CD4-positive, alpha-beta T cell treated with Interleukin-6 at 100 ng/mL for 8 hours (primary cell): Measurements from ENCODE around the gene CD274.
A peak's percentile ranks its signal among the peaks of the same experiment; 100 is the strongest.
"Not testable (repeated sequence)": the region's sequence is repeated elsewhere in the genome, so short reads cannot be mapped to it uniquely, and the experiment has no call there.

ENCODE experiments used
- DNase-seq: peaks from one replicate; pipeline ENCODE4 v3.0.0-alpha.2; 2020; ENCODE audit warnings: mixed read lengths, low spot score

Gene CD274

DNA sequence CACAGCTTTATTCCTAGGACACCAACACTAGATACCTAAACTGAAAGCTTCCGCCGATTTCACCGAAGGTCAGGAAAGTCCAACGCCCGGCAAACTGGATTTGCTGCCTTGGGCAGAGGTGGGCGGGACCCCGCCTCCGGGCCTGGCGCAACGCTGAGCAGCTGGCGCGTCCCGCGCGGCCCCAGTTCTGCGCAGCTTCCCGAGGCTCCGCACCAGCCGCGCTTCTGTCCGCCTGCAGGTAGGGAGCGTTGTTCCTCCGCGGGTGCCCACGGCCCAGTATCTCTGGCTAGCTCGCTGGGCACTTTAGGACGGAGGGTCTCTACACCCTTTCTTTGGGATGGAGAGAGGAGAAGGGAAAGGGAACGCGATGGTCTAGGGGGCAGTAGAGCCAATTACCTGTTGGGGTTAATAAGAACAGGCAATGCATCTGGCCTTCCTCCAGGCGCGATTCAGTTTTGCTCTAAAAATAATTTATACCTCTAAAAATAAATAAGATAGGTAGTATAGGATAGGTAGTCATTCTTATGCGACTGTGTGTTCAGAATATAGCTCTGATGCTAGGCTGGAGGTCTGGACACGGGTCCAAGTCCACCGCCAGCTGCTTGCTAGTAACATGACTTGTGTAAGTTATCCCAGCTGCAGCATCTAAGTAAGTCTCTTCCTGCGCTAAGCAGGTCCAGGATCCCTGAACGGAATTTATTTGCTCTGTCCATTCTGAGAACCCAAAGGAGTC is at the start of gene CD274:
Gene CD274 (plus strand): TSS at position 184 of the 733 bp plus-strand sequence. CDS start 5,572 bp downstream, outside the sequence.
- DNase-seq, result peak; percentile 75

DNA sequence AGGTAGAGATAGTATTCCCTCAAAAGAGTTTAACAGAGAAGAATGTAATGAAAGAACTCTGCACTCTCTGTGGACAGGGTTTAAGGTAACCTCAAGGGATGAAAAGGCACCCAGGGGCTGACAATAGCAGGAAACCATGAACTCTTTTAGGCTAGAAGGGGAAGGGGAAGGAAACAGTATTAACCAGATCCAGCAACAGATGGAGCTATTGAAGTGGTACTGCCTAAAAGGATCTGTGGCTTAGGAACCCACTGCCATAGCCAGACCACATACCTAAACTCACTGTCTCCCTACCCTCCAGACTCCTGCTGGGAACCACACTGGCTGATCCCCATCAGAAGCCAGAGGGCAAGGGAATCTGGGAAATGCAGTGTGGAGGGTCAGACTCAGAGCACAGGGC is 48.1 kb upstream of the CD274 start:
- DNase-seq, result no peak

DNA sequence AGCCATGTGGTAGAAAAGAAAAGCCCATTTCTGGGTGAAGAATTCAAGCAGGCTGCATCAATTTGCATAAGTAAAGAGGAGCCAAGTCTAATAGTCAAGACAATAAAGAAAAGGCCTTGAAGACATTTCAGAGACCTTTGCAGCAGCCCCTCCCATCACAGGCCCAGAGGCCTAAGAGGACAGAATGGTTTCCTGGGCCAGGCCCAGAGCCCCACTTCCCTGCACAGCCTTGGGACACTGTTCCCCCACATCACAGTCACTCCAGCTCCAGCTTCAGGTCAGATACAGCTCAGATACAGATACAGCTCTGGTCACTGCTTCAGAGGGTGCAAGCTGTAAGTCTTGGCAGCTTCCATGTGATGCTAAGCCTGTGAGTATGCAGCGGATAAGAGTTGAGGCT is 41.7 kb upstream of the CD274 start:
- no peak for DNase-seq

DNA sequence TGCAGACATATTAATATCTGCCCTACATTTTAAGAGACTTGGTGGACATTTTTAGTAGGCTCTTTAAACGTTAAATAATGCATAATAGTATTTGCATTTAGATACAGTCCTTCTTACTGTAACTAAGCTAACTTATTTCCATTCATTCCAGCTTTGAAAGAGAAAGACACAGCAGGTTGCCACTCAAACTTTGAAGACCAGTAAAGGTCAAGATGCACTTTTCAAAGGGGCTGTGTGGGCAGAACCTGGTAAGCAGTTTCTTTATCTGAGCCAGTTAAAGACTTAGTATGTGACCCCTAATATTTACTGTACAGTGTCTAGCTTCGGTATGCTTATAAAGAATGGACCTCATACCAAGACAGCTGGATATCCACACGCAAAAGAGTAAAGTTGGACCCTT is 33.4 kb upstream of the CD274 start:
- no peak for DNase-seq

DNA sequence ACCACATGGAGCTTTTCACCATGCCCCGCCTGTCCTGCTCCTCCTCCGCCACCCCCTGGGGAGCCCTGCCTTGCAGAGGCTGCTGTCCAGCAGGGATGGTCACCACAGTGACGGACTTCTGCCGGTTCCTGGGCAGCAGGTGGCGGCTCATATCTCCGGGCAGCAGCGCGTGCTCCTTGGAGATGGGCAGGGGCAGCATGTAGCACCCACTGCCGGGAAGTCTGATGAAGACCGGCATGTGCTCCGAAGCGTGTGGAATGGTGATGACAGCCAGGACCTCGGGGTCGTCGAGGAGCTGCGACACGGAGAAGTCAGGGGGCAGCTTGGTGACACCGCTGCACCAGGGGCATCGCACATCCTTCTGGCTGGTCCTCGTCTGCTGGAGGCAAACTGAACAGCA is 31.9 kb upstream of the CD274 start:
- DNase-seq, result no peak

DNA sequence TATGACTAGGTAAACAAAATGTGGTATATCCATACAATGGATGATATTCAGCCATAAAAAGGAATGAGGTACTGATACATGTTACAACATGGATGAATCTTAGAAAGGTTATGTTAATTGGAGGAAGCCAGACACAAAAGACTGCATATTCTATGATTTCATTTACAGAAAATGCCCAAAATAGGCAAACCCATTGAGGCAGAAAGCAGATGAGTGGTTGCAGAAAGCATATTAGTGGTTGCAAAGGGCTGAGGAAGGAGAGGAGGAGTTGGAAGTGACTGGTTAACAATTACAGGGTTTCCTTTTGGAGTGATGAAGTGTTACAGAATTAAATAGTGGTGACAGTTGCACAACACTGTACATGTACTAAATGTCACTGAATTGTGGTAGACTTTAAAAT is 30.4 kb upstream of the CD274 start:
- no peak for DNase-seq

DNA sequence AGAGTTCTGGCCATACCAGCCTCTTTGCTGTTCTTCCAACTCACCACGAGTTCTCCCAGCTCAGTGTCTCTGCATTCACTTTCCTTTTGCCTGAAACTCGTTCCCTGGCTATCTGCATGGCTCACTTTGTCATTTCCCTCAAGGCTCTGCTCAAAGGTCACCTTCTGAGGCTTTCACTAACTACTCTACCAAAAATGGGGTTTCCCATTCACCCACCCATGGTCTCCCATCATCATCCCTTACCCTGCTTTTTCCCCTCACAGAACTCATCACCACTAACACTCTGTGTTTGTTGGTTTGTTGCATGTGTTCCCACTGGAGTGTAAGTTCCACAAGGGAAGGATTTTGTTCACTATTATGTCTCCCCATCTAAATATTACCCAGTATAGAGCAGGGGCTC is 29.2 kb upstream of the CD274 start:
- DNase-seq, result no peak

DNA sequence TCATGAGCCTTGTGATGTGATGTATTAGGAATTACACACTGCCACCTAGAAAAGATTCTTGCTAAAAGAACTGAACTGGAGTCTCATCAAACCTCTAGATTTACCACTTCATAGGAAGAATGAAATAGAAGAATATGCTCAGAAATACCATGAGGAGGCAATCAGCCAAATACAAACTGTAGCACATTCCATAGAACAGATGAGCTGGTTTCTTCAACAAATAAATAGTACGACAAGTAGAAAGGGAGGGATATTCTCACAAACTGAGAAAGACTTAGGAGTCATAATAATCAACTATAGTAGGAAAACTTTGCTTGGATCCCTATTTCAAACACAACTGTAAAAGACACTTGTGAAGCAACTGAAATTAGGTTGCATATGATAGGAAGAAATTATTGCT is 28.1 kb upstream of the CD274 start:
- no peak for DNase-seq

DNA sequence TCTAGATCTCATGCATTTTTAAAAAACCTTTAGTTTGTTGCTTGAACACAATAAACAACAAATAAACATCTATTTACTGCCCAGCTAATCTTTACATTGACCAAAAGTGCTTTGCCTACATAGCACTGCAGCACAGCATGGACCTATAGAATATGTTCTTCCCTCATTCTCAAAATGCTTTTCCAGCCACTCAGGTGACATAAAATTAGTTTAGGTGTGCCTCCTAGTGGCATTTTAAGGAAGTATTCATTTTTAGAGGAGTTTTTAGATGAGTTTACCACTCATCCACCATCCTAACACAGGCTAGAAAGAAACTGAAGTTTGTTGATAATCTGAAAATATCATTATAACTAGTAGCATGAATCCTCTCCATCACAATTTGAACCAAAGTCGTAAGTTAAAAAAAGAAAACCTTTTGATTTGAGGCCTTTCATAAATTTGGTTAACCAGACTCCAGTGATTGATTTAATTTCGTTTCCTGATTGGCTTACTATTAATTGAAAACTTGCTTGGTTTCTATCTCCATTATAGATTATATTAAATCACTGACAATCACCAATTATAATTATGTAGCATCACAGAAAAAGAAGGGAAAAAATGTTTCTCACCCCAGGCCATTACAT is 25.2 kb upstream of the CD274 start:
- DNase-seq, result peak; percentile 51

DNA sequence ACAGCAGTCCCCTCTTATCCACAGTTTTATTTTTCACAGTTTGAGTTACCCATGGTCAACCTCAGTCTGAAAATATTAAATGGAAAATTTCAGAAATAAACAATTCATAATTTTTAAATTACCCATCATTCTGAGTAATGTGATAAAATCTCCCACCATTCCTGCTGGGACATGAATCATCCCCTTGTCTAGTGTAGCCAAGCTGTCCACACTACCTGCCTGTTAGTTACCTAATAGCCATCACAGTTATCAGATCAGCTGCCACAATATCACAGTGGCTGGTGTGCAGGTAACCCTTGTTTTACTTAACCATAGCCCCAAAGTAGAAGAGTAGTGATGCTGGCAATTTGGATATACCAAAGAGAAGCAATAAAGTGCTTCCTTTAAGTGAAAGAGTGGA is 23.3 kb upstream of the CD274 start:
- no peak for DNase-seq

DNA sequence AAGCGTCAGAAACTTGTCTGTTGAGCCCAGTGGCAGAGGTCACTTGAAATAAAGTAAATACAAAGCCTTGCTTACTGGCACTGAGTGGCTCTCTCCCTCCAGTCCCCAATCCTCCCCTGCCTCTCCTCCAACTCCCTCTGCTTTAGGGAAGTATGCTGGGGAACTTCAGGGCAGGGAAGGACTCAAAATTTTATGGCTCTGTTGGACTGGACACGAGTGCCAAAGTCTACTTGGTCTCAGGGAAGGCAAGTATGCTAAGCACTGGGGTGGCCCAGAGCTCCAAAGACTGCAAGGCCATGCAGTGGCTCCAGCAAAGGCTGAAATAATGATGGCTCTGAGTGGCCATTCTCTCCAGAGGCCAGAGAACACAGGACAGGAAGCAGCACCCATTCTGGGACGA is 22.2 kb upstream of the CD274 start:
- DNase-seq, result no peak

DNA sequence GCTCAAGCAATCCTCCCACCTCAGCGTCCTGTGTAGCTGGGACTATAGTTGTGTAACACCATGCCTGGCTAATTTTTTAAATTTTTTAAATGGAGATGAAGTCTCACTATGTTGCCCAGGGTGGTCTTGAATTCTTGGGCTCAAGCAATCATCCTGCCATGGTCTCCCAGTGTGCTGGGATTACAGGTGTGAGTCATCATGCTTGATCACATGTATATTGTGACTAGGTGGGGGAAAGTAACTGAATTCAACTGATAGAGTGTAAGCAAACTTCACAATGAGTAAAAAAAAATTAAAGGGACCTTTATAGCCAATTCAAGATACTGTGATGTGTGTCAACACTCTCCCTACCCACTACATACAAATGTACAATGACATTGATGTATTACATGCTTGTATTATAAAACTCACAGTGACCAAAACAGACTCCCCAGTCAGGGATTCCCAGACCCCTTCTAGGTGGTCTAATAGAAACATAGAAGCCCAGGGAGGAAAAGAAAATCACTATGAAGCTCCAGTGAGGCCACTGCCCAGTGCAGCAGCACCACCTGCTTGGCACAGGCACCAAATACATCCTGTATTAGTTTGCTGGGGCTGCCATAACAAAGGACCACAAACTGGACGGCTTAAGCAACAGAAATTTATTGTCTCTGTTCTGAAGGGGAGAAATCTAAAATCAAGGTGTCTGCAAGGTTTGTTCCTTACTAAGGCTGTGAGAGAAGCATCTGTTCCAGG is 21.4 kb upstream of the CD274 start:
- DNase-seq, result no peak

DNA sequence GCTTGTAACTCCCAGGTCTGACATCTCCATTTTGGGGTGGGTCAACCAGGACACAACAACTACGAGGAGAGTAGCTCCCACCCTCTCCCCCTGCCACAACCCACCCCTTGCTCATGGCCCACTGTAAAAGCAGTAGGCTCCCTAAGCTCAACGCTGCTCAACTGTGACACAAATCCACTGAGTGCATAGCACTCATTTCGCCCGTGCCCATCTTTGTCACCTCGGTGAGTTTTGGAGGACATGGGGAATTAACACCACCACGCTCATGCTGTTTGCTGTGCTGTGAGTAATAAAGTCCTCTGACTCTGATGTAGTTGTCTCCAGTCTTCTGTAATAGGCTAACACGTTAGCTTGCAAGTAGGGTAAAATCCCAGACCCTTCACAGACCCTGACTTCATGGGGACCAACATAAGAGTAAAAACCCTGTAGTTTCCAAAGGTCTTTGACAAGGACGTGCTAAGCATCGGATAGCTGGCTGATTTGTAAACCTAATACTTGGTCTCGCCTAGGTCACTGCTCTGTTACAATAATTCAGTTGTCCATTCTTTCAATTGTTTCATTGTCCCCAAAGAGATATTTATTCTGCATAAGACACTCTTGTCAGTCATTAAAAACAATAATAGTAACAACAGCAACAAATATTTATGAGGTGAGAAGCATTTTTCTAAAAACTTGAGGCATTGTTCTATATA is 20.3 kb upstream of the CD274 start:
- DNase-seq, result no peak

DNA sequence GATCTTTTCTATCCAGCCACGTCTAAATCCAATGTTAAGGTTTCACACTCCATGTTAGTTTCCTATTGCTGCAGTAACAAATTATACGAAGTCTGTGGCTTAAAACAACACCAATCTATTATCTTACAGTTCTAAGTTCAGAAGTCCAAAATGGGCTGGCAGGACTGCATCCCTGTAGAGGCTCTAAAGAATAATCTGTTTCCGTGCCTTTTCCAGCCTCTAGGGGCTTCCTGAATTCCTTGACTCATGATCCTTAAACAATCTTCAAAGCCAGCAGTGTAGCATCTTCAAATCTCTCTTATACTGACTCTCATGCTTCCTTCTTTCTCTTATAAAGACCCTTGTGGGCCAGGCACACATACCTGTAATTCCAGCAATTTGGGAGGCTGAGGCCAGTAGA is 19.4 kb upstream of the CD274 start:
- DNase-seq, result no peak

DNA sequence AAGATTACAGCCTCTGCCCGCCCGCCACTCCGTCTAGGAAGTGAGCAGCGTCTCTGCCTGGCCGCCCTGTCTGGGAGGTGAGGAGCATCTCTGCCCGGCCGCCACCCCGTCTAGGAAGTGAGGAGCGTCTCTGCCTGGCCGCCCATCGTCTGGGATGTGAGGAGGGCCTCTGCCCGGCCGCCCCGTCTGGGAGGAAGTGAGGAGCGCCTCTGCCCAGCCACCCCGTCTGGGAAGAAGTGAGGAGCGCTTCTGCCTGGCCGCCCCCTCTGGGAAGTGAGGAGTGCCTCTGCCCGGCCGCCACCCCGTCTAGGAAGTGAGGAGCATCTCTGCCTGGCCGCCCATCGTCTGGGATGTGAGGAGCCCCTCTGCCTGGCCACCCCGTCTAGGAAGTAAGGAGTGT is 17.5 kb upstream of the CD274 start:
- not testable (repeated sequence) for DNase-seq

DNA sequence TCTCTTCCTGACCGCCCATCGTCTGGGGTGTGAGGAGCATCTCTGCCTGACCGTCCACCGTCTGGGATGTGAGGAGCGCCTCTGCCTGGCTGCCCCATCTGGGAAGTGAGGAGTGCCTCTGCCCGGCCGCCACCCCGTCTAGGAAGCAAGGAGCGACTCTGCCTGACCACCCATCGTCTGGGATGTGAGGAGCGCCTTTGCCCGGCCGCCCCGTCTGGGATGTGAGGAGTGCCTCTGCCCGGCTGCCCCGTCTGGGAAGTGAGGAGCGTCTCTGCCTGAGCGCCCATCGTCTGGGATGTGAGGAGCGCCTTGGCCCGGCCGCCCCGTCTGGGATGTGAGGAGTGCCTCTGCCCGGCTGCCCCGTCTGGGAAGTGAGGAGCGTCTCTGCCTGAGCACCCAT is 17.0 kb upstream of the CD274 start:
- not testable (repeated sequence) for DNase-seq

DNA sequence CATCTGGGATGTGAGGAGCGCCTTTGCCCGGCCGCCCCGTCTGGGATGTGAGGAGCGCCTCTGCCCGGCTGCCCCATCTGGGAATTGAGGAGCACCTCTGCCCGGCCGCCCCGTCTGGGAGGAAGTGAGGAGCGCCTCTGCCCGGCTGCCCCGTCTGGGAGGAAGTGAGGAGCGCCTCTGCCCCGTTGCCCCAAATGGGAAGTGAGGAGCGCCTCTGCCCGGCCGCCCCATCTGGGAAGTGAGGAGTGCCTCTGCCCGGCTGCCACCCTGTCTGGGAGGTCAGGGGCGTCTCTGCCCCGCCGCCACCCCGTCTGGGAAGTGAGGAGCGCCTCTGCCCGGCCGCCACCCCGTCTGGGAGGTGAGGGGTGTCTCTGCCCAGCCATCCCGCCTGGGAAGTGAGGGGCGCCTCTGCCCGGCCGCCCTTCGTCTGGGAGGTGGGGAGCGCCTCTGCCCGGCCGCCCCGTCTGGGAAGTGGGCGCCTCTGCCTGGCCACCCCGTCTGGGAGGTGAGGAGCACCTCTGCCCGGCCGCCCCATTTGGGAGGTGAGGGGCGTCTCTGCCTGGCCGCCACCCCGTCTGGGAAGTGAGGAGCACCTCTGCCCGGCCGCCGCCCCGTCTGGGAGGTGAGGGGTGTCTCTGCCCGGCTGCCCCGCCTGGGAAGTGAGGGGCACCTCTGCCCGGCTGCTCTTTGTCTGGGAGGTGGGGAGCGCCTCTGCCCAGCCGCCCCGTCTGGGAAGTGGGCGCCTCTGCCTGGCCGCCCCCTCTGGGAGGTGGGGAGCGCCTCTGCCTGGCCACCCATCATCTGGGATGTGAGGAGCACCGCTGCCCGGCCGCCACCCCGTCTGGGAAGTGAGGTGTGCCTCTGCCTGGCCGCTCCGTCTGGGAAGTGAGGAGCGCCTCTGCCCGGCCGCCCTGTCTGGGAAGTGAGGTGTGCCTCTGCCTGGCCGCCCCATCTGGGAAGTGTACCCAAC is 16.2 kb upstream of the CD274 start:
- DNase-seq, result not testable (repeated sequence)

DNA sequence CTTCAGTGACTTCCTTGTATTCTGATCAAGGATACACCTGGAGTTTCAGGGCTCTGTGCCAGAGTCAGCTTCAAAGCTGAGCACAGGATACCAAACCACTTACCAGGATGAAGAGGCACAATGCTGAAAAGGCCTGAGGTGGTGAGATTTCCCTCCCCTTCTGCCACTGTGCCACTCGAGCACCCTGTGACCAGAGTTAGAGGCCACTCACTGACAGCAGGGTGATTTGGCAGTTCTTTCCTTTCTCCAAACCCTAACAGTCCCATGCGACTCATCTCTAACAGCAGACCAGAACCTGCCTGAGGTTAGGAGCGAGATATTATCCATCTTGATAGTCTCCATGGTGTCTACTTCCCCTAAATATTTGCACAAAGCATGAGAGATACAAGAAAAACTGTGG is 14.4 kb upstream of the CD274 start:
- DNase-seq, result no peak

DNA sequence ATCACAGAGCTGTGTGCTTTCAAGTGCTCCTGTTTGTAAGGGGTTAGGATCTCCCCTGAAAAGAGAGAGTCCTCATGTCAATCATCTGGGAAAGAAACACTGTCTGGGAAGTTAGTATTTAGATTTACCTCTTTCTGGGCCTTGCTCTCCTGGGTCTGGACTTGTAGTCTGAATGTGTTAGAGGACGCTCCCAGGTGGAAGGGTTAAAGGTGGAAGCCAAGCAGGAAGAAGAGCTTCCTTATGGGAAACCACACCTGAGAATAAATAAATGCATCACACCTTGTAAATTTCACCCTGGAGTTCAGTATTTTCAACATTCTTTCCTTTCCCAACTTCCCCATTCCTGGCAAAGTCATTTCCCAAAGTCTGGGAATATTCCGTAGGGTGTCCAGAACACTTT is 13.9 kb upstream of the CD274 start:
- DNase-seq, result no peak

DNA sequence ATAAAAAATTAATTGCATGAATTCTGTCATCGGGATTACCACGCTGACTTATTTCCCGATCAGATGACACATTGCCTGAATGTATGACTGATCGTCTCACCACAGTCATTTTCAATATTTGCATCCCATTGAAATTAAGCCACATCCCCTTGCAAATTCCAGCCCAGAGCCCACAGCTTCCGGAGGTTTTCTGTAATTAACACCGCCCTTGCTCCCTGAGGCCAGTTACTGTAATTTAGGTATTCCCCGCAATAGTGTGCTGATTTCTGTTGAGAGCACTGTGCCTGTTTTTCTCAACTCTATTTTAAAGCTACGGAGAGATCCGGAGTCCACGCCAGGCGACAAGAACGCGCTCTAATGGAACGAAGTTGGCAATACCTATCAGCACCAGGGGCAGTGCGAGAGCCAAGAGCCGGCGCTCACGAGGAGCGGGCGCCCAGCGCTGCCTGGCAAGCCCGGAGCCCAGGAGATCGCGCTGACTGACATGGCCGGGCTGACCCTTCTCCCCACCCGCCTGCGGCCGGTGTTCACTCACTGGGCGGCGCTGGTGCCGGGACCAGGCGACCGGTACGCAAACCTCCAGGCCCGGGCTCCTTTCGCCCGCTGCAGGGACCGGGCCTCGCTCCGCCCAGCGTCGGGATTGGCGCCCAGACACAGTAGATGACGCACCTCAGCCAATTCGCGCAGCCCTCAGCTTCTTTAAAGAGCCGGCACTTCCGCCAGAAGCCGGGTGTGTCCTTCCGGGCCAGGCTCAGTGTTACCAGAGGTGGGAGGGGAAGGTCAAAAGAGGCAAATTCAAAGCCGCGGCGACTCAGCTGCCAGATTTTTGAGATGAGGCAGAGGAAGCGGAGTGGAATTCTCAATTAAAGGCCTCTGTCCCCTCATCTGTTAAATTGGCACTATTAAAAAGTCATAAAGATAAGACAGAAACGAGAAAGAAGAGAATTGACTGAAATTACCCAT is 12.8 kb upstream of the CD274 start, which contains the start of gene PLGRKT:
Gene PLGRKT (minus strand): TSS at position 672 of the 963 bp plus-strand sequence. CDS start 5,948 bp downstream, outside the sequence.
- DNase-seq, result peak; percentile 92
